A172 (cell line): ENCODE results near the gene KCNA10. TPM values are rescaled to one million over a fixed set of nuclear protein-coding genes. Genes with fewer than 3 reads are reported as not detected.

Experiments used
- DNase-seq: peaks from one replicate; pipeline ENCODE4 v3.0.0-alpha.2; 2015; ENCODE audit warnings: low spot score
- total RNA-seq: library from RNA; depleted of rRNA; stranded (reverse); fragments of >200 nt; shearing (Covaris generic); gene quantifications from 2 replicates; pipeline ENCODE4 v1.2.3, GENCODE V29; 2014; rRNA removed

KCNA10 gene
- total RNA-seq, 1 experiment from 2014 or later = not detected

GRCh38 chr1:110477445-110477957, 41.5 kb downstream of the KCNA10 start:
- DNase-seq = no peak

- DNase-seq = peak; percentile 92
Observed at GRCh38 chr1:110477041-110477440, 41.9 kb downstream of the KCNA10 start.

GRCh38 chr1:110476028-110476765, 42.8 kb downstream of the KCNA10 start:
- no peak for DNase-seq

GRCh38 chr1:110475362-110476027, 43.5 kb downstream of the KCNA10 start:
- DNase-seq = no peak

- no peak for DNase-seq
Observed at GRCh38 chr1:110474444-110474843, 44.5 kb downstream of the KCNA10 start.

- DNase-seq = no peak
Observed at GRCh38 chr1:110472546-110472945, 46.4 kb downstream of the KCNA10 start.

GRCh38 chr1:110471131-110471530, 47.8 kb downstream of the KCNA10 start:
- no peak for DNase-seq

Other genes starting within 250 kb of the KCNA10 start
- 25.9 and 27.6 TPM in 2 replicates for gene RBM15, start 179.8 kb downstream of the KCNA10 start, total RNA-seq
- 31.0 and 35.0 TPM in 2 replicates for gene SLC16A4, start 128.1 kb downstream of the KCNA10 start, total RNA-seq
- gene LAMTOR5, start 111.5 kb downstream of the KCNA10 start, total RNA-seq = 158 and 166 TPM in 2 replicates
- gene PROK1, start 68.0 kb downstream of the KCNA10 start, total RNA-seq = not detected in 2 replicates
- gene KCNA2, start 87.2 kb upstream of the KCNA10 start, total RNA-seq = 0.02 TPM in 1 of 2 replicates, not detected in the other
- not detected in 2 replicates for gene KCNA3, start 155.8 kb upstream of the KCNA10 start, total RNA-seq